Stimulated activated CD4-positive, alpha-beta T cell treated with anti-CD3 and anti-CD28 coated beads, TNF-alpha, amount 100 ng/mL, for 48 hours (primary cell): ENCODE measurements around the gene CSRP1.
A peak's percentile ranks its signal among the peaks of the same experiment; 100 is the strongest.

Source experiments
- DNase-seq, 3 donors: peaks; one replicate each; pipeline ENCODE4 v3.0.0-alpha.2; 2020; ENCODE audit warnings: low read depth in 3 of 3

Gene CSRP1

DNA sequence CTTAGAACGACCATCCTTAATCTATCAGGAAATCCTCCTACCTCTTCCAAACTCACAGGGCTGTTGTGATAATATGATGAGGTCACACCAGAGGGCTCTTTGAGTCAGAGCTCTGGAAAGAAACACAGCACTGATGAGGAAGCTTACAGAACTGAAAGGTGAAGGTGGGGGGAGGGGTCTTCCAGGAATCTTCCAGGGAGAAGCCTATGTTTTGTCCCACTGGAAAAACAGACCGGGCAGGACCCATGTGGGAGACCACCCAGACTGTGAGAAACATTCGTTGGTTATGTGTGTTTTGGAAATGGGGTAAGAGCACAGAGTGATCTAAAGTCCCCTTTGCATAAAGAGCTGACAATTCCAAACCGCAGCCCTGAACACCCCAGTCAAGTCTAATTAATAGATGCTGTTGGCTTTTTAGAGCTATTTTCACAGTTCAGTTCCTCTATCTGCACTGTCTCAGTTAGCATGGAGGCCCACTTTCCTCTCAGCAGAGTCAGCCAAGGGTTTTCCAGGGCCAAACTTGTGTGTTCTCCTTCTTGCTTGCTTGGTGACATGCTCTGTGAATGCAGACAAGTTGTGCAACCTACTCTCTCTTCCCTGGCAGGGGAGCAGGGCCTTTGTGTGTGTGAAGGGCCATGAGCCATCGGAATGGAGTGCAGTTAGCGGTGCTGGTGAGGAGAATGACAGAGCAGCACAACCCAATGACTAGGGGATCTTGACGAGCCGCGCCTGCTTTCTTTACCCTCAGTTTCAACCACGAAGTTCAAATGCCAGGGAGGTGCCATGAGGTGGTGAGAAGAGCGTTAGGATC, 50.2 kb downstream of the CSRP1 start:
- no peak for DNase-seq

DNA sequence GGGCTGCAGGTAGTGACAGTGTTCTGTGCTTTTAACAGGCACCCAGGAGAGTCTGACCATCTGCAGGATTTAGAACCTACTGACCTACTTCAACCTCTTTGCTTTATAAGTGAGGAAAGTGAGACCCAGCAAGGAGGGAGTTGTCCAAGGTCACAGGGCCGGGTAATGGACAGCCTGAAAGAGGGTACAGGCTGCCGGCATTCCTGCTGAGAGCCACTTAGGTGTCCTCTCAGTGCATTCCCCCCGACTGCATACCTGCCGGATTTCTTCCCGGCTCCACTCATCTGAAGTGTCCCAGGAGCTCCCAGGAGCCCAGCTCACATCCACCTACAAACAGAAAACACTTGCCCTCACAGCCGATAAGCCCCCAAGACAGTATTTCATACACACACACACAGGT, 51.8 kb downstream of the CSRP1 start:
- DNase-seq, result no peak

DNA sequence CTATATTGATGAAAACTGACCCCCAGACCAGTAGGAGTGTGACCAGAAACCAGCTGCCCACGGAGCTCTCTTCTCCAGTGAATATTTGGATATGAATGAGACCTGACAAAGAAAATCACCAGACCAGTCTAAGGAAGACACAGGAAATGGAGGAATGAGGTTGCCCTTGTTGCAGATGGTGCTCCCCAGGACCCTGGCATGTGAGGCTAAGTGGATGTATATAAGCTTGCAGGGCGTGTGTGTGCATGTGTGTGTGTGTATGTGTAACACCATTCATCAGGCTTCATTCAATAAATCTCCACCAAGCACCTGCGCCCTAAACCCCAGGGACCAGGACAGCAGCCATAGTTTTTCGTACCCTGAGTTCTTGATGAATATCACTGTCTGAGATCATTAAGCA, 52.3 kb downstream of the CSRP1 start:
- DNase-seq, result no peak

DNA sequence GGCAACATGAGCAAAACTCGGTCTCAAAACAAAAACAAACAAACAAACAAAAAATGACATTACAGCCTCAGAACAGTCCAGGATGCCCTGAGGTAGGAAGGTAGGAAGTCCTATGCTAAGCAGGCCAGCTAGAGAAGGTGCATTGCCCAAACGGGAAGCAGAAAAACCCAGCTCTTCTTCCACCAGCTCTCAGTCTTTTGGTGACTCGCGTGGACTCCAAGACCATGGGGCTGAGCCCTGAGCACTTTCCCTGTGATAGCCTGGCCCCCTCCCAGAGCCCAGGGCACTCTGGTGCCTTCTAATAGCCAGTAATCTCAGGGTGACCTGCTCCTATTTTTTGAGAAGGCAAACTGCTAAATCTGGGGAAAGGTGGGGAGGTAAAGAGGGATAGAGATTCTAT, 54.1 kb downstream of the CSRP1 start:
- no peak for DNase-seq

DNA sequence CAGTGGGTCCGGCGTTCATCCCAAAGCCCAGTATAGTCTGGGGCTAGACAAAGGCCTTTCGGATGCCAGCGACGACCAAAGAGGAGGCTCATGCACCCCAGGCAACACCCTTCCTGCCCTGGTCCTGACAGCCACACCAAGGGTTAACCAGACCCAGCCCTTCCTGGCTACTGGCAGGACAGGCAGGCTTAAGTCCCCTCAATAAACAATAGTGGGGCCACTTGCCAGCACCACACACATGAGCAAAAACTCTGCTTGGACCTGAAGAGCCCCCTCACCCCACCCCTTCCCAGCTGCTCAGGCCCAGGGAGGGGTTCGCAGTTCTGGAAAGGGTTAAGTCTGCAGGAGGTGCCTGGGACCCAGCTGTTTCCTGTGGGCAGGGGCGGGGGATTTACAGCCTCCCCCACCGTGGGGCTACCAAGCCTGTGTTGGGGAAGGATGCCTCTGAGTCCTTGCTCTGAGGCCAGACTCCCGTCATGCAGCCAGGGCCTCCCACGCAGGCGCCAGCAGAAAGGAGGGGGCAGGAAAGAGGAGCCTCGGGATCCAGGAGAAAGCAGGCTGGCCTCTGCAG, 56.1 kb downstream of the CSRP1 start:
- no peak for DNase-seq

DNA sequence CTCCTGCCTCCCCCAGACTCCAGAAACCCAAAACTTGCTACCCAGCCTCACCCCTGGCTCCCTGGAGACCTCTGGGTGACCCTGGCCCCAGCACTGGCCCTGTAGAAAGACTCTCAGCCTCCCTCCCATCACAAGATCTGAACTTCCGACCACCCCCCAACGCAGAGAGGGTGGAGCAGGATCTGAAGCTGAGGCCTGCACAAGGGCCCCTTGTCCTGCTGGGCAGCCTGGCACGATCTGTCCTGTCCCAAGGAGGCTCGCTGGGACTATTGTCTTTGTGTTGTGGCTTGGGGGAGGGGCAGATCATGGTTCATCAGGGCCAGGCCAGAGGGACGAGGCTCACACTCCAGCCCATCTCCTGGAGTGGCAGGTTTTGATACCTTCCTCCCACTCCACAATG, 57.9 kb downstream of the CSRP1 start:
- DNase-seq, result no peak

DNA sequence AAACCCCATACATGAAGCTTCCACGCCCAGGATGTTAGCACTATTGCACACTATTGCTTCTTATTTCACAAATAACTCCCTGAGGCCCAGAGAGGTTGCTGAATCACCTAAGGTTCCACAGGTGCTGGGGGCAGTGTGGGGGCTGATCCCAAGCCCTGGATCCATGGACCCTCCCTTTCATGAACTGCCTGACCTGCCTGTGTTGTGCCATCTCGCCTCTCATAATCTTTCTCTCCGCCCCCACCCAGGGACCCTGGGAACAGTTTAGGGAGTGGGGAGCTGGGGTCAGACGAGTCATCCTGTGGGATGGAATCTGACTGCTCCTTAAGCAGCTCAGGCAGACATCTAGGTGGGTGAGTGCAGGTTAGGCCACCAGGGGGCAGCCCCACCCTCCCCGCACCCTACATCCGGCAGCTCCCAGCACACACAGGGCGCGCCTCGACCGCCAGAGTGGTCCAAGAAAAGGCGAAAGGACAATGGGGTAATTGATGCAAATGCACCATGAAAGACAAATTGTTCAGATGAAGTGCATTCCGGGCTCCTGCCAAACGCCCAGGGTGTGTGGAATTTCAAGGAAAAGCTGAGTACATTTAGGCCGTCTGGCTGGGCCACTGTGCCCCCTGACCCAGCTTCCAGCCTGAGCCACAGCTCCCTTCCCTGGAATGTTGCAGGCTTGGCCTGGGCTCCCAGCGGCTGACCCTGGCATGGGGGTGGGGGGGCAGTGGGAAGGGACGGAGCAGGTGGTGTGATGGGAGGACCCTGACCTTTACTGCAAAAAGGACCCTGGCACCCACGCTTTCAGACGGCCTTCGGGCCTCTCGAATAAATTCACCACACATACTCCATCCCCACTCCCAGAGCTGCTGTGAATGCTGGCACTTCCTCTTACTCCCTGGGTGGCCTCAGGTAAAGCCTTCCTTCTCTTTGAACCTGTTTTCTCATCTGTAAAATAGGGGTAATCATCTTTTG, 58.7 kb downstream of the CSRP1 start:
- DNase-seq, result peak; percentile 43 to 64 (median 43)

DNA sequence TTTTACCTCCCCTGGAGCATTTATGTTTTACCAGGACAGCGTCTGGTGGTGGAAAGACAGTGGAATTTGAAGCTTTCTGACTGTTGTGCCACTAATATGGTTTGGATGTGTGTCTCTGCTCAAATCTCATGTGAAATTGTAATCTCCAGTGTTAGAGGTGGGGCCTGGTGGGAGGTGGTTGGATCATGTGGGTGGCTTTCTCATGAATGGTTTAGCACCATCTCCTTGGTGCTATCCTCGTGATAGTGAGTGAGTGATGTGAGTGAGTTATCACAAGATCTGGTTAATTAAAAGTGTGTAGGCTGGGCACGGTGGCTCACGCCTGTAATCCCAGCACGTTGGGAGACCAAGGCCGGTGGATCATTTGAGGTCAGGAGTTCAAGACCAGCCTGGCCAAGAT, 61.6 kb downstream of the CSRP1 start:
- DNase-seq, result no peak

DNA sequence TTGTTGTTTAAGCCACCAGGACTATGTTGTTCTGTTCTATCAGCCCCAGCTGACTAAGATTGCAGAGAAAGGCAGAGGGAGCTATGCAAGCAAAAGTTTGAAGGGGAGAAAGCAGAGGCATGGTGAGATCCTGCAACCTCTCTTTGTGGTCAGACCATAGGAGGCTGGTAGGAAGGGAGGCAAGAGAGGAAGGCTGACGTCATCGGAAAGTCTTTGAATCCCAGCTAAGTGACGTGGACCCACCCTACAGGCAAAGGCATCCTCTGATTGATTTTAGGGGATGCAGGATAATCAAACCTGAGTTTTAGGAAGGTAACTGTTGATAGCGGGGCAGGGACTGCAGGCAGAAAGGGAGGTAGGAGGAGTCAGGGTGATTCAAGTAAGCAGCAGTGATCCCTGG, 62.1 kb downstream of the CSRP1 start:
- no peak for DNase-seq

DNA sequence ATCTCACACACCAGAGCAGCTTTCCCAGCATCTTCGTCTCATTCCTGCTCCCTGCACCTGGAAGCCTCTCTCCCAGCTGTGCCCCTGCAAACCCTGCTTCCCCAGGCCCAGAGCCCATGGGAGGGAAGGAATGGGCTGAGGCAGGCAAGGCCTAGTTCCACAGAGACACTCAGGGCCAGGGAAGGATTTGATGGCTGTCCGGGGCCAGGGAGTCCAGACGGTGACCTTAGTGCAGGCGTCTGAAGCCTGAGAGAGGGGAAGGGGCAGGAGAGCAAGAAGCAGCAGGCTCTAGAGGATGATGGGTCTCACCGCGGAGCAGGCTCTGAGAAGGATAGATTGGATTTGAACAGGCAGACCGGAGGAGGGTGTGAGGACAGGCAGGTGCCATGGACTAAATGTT, 63.2 kb downstream of the CSRP1 start:
- no peak for DNase-seq

DNA sequence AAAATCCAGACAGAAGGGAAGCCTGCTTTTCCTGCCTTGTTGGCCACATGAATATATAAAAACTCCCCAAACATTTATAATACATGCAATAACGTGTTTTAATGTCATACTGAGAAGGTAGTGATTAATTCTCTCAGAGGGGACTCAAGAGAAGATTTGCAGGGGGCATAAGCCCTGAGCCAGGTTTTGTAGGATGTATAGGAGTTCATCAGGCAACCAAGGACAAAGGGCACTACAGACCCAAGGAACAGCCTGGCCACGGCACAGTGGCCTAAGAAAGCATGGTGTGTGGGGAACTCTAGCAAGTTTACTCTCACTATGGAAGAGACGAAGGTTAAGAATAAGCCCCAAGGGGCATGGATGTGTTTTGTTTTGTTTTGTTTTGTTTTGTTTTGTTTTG, 70.0 kb downstream of the CSRP1 start:
- no peak for DNase-seq

DNA sequence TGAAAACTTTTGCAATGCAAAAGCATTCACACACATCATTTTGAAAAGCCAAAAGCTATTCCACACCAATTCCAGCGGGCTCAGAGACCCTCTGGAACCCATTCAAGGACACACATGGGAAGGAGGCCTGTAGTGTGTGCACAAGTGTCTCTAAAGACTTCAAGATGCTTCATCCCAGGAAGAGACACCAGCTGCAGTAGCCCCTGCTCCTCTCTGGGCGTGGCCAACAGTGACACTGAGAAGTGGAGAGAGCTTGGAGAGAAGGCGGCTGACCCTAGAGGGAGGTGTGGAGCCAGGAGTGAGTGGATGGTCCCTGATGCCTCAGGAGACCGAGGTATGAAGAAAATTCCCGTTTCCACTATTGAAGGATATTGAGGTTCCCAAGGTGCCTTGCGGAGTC, 70.5 kb downstream of the CSRP1 start:
- no peak for DNase-seq

DNA sequence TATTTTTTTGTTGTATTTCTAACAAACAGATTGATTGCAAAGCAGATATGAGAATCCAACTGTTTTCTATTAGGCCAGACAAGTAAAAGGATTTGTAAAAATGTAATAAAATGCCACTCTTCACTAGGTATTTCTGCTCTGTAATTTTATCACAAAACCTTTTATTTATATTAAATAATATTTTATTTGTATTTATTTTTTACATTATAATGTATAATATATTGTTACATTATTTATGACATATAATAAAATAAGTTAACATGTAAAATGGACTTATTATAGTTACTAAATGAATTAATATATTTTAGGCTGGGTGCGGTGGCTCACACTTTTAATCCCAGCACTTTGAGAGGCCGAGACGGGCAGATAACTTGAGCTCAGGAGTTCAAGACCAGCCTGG, 72.7 kb downstream of the CSRP1 start:
- DNase-seq, result no peak

DNA sequence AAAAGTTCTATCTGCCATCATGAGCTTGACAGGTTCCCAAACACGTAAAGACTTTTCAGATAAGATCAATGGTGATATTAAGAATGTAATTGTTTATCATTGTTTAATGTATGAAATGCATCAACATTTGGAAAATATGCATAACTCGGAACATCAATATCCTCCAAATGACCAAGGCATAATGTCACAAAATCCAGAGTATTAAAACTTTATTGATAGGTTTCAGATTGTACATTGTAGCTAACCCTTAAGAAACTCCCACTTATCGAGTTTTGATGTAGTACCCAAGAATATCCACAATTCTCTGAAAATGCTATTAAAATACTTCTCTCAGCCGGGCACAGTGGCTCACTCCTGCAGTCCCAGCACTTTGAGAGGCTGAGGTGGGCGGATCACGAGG, 73.3 kb downstream of the CSRP1 start:
- no peak for DNase-seq
